Activated CD4-positive, CD25-positive, alpha-beta regulatory T cell treated with anti-CD3 and anti-CD28 coated beads, Interleukin-2, amount 50 U/mL, for 24 hours (primary cell): ENCODE measurements around the gene NLE1.
"Not testable (repeated sequence)": the region's sequence is repeated elsewhere in the genome, so short reads cannot be mapped to it uniquely, and the experiment has no call there.

ENCODE experiments used
- ATAC-seq, 2 donors: fragments of 150-1000 bp; cut with Tn5 transposase; one replicate each; pipeline ENCODE4 v1.10.0; 2021; ENCODE audit warnings: mild to moderate bottlenecking in 1 of 2, moderate library complexity in 1 of 2

NLE1 gene

DNA sequence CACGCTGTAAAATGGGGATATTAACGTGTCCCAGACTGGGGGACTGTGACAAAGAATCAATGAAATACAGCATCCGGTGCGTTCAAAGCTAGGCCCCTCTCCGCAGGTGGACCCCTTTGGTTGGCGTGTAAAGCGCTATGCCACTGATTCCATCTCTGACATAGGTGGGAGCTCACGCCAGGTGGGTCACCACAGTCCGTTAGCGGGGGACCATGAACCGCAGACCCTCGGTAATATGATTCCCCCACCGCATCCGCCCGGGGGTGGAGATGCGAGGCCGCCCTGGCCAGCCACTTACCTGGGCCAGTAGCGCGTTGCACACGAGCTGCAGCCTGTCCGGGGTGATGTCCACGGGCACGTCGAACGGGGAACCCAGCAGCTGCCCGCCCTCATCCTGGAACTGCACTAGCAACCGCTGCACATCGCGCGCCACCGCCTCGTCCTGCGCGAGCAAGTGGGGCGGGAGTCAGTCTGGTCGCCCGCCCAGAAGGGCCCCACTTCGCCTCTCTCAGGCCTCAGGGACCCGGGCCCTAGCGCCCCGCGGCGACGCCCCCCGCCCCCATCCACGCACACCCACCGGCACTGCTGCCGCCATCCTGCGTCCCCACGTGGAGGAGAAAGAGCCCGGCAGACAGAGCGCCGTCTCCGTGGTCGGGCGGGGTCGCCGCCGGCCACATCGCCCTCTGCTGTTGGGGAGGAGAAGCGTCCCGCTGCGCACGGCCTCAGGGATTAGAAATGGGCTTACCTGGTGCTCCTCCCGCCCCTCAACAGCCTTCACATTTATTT lies at the start of gene NLE1:
TSS of gene NLE1 (minus strand) at position 623 of the 786 bp plus-strand sequence. CDS start at position 595, 28 bp downstream.
- ATAC-seq, result peak; percentile 96 to 97

DNA sequence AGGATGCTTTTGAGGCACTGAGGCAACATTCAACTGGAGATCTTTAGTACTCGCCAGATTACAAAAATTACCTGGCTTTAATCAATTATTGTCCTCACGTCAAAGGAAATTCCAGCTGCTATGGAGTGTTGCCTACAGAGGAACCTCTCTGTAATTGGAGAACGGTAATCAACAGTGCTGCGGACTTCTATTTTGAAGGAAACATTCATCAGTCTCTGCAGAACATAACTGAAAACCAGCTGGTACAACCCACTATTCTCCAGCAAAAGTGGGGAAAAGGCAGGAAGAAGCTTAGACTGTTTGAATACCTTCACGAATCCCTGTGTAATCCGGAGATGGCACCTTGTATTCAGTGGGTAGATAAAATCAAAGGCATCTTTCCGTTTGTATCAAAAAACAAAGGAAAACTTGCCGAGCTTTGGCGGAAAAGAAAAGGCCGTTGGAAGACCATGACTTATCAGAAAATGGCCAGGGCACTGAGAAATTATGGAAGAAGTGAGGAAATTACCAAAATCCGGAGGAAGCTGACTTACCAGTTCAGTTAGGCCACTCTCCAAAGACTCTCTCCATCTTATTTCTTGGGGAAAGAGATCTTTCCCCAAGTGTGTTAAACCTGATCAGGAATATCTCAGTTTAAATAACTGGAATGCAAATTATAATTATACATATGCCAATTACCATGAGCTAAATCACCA lies 49.0 kb upstream of the NLE1 start:
- no peak for ATAC-seq

DNA sequence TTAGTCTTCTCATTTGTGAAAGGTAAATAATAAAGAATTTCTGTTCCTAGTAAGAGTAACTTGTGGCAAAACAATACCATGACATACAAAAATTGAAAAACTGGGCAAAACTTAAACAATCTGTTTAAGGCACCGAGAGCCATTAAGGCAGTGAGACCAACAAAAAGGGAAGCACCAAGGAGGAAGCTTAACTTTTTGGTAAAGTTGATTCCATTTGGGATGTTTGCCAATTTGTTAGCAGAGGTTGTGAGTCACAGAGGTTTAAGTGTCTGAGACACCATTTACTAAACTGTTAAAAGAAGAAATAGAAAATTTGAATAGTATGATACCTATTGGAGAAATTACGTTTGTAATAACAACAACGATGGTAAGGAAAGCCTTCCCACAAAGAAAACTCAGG lies 47.2 kb upstream of the NLE1 start:
- ATAC-seq, result no peak

DNA sequence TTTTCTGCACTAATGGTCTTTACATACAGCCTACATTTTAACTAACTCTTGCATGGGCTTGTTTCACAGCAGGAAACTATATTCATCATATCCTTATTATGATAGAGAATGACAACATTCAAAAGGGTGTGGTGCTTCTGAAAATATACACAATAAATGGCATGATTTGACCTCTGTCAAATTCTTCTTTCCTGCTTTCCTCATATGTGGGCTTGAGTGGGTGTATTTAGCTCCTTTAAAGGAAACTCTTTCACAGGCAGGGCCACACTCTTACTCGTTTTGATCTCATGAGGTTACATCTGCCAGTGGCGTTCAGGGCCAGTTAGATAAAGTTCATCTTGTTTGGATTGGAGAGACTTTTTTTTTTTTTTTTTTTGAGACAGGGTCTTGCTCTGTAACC lies 46.0 kb upstream of the NLE1 start:
- ATAC-seq, result no peak

DNA sequence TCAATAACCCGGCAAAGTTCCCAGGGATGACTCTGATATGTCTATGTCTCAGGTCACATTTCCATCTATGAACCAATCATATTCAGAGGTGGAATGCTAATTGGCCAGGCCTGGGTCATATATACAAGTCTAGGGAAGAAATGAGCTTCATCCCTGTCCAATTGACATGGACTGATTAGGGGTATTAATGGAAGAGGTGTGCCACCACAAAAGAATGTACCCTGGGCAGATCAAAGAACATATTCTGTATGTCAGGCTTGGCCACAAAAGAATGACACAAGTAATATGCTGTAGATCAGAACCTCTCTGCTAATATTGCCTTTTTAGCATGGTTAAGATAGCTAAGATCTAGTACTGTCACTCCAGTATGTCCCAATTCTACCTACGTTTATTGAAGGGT lies 45.4 kb upstream of the NLE1 start:
- ATAC-seq, result no peak

DNA sequence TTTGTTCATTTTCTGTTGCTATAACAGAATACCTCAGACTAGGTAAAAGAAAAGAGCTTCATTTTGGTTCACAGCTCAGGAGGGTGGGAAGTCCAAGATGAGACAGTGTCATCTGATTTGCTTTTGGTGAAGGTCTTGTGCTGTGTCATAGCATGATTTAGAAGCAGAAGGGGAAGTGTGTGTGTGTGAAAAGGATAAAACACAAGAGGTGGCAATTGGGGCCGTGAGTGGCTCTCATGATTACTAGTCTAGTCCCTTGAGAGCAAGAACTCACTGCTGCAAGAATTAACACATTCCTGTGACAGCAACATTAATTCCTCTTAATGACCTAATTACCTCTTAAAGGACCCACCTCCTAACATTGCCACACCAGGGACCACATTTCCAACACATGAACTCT lies 43.7 kb upstream of the NLE1 start:
- ATAC-seq, result peak; percentile 72 to 78

DNA sequence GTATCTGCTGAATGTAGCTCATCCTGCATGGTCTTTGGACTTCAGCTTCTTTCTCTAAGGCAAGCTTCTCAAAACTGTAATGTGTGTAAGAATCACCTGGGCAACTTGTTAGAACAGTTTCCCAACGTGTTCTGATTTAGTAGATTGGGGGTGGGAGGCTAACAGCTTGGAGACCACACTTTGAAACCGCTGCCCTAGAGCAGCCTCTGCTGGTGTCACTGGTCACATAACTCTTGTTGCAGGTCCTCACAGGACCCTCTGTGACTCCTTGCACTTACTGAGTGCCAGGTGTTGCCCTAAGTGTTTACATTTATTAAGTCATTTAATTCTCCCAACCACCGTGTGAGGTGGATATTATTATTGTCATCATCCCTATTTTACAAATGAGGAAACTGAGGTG lies 42.2 kb upstream of the NLE1 start:
- no peak for ATAC-seq

DNA sequence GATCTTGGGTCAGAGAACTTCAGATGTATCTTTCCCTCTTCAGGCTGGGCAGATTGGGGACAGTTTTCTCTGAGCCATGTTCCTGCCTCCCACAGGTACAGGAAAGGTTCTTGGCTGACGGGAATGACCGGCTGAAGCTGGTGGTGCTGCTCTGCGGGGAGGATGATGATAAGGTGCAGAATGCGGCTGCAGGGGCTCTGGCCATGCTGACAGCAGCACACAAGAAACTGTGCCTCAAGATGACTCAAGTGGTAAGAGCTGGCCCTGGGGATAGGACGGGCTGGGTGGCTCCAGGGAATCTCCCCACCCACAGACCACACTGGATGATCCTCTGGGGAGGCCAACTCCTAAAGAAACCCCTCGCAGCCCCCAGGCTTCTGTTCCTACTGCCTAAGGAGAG lies 41.2 kb upstream of the NLE1 start:
- no peak for ATAC-seq

DNA sequence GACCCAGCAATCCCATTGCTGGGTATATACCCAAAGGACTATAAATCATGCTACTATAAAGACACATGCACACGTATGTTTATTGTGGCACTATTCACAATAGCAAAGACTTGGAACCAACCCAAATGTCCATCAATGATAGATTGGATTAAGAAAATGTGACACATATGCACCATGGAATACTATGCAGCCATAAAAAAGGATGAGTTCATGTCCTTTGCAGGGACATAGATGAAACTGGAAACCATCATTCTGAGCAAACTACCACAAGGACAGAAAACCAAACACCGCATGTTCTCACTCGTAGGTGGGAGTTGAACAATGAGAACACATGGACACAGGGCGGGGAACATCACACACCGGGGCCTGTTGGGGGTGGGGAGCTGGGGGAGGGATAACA lies 37.3 kb upstream of the NLE1 start:
- ATAC-seq, result not testable (repeated sequence)

DNA sequence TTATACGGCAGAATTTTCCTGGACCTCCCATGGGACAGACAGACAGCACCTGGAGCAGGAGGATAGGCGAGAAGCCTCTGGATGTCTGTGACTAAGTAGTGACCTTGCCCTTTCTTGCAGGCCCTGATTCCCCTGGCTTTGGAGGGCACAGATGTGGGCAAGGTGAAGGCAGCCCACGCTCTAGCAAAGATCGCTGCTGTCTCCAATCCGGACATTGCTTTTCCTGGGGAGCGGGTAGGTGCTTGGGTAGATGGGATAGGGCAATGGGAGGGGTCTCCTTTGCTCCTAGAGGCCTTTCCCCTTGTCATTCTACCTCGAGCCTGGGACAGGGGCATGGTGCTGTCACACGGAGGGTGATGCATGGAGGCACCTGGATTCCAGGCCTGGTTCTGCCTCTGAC lies 34.8 kb upstream of the NLE1 start:
- no peak for ATAC-seq

DNA sequence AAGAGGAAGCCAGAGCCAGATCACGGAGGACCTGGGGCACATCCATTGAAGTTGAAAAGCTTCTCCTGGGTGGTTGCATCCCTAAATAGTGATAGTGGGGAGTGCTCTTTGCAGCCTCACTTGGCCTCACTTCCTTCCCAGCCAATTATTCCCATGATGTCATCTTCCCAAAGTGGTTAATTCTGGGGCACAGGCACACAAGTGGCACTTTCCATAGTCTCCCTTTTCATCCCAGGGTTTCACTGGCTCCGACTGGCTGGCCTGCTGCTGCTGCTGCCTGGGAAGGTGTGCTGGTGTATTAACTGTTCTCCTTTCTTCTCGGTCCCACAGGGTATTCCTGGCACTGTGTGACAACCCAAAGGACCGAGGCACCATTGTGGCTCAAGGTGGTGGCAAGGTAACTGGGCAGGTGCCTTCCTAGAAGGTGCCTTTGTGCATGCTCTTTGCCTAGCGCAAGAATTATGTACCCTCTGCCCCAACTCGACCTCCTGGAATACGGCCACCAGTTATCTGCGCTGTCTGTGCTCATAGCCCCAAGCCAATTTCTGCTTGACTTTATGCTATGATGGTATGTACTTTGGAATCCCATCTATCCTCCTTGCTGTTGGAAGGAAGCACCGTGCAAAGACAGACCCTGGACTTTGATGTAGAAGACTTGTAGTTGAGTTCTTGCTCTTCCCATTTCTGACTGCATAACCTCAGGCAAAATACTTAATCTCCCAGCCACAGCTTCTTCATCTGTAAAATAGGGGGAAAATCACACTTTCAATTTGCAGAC lies 33.7 kb upstream of the NLE1 start:
- no peak for ATAC-seq

DNA sequence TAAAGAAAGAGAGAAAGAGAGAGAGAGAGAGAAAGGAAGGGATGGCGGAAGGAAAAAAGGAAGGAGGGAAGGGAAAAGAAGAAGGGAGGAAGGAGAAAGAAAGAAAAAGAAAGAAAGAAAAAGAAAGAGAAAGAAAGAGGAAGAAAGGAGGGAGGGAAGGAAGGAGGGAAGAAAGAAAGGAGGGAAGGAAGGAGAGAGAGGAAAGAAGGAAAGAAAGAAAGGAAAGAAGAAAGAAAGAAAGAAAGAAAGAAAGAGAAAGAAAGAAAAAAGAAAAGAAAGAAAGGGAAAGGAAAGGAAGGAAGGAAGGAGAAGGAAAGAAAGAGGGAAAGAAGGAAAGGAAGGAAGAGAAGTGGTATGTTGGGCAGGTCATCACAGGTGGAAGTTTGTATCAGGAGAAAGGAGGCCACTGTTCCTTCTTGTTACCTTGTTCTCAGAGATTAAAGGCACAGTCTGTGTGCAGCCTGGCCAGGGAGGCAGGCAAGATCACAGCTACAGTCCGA lies 32.8 kb upstream of the NLE1 start:
- no peak for ATAC-seq

DNA sequence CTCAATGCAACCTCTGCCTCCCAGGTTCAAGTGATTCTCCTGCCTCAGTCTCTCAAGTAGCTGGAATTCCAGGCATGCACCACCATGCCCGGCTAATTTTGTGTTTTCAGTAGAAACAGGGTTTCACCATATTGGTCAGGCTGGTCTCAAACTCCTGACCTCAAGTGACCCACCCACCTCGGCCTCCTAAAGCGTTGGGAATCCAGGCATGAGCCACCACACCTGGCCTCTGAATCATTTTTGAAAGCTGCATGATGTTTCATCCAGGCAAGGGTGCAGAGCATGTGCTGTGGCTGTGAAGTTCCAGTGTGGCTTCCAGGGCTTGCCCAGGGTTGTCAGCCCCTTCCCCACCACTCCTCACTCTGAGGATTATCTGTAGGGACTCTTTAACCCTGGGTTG lies 30.2 kb upstream of the NLE1 start:
- not testable (repeated sequence) for ATAC-seq

DNA sequence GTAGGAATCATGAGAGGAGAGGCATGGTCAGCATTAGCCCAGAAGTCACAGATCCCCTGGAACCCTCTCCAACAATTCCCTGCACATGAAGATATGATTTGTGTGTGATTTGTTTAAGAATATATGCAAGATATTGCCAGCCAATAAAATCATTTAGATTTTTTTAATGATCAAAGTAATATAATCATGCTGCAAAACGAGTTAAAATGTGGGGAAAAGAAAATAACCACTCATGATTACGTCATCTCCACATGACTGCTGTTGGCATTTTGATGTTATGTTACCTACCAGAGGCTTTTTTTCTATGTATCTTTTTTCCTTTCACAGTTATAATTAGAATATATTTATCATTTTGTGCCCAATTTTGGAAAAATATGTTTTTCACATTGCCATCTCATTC lies 29.7 kb upstream of the NLE1 start:
- peak; percentile 48 to 54 for ATAC-seq

DNA sequence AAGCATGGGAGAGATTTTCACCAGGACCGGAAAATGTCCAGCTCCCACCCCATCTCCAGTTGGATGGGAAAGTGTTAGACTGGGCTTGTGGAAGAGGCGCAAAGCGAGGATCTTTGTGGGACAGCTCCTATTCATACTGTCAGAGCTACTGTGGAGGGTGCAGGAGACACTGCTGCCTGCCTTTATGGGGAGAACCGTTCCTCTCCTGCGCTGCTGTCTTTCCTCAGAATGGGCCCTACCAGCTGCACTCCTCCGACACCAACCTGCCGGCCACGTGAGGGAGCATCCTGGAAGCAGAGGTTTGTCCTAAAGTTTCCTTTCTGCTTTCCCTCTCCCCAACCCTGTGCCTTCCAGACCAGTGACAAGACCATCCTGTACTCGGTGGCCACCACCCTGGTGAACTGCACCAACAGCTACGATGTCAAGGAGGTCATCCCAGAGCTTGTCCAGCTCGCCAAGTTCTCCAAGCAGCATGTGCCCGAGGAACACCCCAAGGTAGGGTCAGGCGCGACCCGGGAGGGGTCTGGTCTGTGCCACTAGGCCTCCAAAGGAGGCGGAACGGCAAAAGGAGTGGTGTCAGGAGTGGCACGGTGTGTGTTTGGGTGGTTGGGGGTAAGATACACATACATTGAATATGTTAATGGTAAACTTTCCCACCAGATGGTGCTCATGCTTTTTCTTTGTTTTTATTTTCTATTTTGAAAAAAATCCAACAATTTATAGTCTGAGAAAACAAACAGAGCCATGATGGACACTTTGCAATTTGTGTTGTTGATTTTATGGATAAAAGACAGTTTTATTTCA lies 29.1 kb upstream of the NLE1 start:
- ATAC-seq, result peak in 1 of 2 donors; percentile 77

DNA sequence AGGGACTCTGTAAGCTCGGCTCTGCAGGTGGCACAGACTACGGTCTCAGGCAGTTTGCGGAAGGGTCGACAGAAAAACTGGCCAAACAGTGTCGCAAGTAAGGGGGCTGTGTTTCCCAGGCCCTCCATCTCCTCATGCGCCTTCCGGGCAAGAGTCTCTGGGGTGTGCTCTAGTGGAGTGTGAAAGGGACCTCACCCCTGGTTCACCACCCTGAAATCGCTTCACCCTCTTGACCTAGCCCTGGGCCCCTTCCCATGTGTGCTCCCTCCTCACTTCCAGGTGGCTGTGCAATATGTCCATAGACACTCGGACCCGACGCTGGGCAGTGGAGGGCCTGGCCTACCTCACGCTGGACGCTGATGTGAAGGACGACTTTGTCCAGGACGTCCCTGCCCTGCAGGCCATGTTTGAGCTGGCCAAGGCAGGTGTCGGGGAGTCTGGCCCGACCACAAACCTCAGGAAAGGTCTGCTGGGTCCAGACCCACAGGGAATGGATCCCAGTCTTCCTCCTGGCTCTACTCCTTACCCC lies 27.8 kb upstream of the NLE1 start:
- ATAC-seq, result no peak

DNA sequence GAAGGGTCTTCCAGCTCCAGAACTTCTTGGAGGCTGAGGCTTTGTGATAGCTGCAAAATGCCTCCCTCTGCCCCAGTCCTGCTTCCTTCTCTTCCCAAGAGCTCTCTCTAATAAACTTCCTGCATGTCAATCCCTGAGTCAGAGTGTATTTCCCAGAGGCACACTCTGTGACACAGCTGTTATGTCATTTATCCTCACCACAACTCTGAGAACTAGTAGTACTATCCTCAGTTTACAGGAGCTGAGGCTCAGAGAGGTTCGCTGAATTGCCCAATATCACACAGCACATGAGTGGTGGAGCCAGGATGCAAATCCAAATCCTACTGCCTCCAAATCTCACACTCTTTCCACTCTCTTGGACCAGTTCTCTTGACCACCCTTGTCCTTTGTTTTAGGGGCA lies 25.6 kb upstream of the NLE1 start:
- no peak for ATAC-seq

DNA sequence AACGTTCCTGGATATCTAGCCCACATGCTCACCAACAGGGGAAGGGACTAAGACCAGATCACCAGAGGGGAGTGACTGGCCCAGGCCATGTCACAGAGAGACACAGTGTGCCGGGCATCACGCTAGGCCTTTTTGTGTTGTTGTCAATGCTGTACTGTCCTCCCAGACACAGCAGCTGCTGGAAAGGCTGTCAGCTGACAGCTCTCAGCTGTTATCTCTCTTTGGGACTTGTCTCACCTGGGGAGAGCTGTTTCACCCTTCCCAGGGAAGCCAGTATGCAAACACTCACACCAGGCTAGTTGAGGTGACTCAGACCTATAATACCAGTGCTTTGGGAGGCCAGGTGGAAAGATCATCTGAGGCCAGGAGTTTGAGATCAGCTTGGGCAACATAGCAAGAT lies 24.9 kb upstream of the NLE1 start:
- ATAC-seq, result no peak

DNA sequence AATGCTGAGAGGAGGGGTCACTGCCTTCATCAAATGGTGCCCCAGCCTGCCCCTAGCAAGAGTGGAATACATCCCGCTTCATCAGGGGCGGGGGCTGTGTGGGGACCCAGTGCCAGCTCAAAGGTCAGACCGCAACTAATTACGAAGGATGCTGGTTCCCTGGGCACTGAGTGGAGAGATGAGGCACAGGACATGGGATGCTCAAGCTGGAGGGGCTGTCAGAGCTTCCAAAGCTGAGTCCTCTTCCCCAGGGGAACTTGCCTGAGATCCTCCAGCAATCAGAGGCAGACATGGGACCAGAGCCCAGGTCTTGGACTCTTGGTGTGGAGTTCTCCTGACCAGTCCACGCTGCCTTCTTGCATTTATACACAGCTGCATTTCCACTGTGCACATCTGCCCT lies 24.4 kb upstream of the NLE1 start:
- no peak for ATAC-seq

DNA sequence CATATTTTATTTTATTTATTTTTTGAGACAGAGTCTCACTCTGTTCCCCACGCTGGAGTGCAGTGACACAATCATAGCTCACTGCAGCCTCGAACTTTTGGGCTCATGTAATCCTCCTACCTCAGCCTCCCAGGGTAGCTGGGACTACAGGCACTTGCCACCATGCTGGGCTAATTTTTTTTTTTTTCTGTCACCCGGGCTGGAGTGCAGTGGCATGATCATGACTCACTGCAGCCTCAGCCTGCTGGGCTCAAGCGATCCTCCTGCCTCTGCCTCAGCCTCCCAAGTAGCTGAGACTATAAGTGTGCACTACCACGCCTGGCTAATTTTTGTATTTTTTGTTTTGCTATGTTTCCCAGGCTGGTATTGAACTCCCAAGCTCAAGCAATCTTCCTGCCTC lies 22.6 kb upstream of the NLE1 start:
- ATAC-seq, result no peak

DNA sequence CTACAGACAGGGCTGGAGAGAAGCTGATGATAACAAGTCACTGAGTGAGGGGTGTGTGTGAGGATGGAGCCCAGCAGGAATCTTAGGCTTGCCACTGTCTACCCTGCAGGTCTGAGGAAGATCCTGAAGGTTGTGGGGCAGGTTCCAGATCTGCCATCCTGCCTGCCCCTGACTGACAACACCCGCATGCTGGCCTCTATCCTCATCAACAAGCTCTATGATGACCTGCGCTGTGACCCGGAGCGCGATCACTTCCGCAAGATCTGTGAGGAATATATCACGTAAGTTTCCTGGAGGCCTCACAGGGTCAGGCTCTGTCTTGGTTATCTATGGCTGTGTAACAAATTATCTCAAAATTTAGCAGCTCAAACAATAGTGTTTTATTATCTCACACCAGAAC lies 21.8 kb upstream of the NLE1 start:
- ATAC-seq, result no peak

DNA sequence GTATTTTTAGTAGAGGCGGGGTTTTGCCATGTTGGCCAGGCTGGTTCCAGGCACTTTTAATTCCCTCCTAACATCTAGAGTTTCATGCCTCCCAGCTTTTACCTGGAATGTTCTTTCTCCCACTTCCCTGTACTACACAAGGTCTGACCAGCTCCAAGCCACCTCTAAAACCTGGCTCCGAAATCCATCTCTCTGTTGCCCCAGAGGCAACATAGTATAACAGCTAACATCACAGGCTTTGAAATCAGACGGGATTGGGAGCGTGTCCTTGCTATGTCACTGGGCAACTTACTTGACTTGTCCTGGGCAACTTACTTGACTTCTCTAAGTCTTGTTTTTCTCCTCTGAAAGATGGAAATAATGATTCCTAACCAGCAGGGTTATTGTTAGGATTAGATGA lies 20.7 kb upstream of the NLE1 start:
- no peak for ATAC-seq
